Renal cortex interstitium (tissue), 15 donors: ENCODE data around the gene SLC25A18. TPM values are rescaled to one million over a fixed set of nuclear protein-coding genes. Genes with fewer than 3 reads are reported as not detected.
"Not testable (repeated sequence)": the region's sequence is repeated elsewhere in the genome, so short reads cannot be mapped to it uniquely, and the experiment has no call there.

ENCODE experiments used
- DNase-seq, 11 donors: peaks; one replicate each; pipeline ENCODE4 v3.0.0-alpha.2; 2013; ENCODE audit warnings: low read depth in 9 of 11, low spot score in 4 of 11; ENCODE audit errors: extremely low read depth in 1 of 11
- long read RNA-seq, 16 experiments: transcript quantifications; one replicate each; lab custom pipeline, GENCODE V29; 2026
- polyA plus RNA-seq, 3 donors: library from polyadenylated mRNA; unstranded; fragments of 120-200 nt; gene quantifications; one replicate each; pipeline ENCODE4 v1.2.1, GENCODE V29; 2013; ENCODE audit not compliant: insufficient read length in 3 of 3

SLC25A18 gene
- polyA plus RNA-seq: 1 to 10 TPM; 1.5 to 1.9 (median 1.6) TPM
- long read RNA-seq, donor 1: 0 reads
- long read RNA-seq, donor 2, partial matches to known transcripts: 70 of 70 reads
- long read RNA-seq, donor 2, other reads (novel, unspliced or antisense): 0 of 70 reads
- long read RNA-seq, donor 3: 0 reads
- long read RNA-seq, donor 4, partial matches to known transcripts: 109 of 109 reads
- long read RNA-seq, donor 4, other reads (novel, unspliced or antisense): 0 of 109 reads
- long read RNA-seq, donor 5, partial matches to known transcripts: 72 of 258 reads
- long read RNA-seq, donor 5, other reads (novel, unspliced or antisense): 186 of 258 reads
- long read RNA-seq, donor 6, partial matches to known transcripts: 109 of 109 reads
- long read RNA-seq, donor 6, other reads (novel, unspliced or antisense): 0 of 109 reads
- long read RNA-seq, donor 7: 0 reads
- long read RNA-seq, donor 8, partial matches to known transcripts: 120 of 244 reads
- long read RNA-seq, donor 8, other reads (novel, unspliced or antisense): 124 of 244 reads
- long read RNA-seq, donor 9: 0 reads
- long read RNA-seq, donor 10: 0 reads
- long read RNA-seq, donor 11: 0 reads
- long read RNA-seq, donor 12: 0 reads
- long read RNA-seq, donor 13: 0 reads
- long read RNA-seq, donor 14, partial matches to known transcripts: 88 of 88 reads
- long read RNA-seq, donor 14, other reads (novel, unspliced or antisense): 0 of 88 reads
- long read RNA-seq, donor 15: 0 reads
- long read RNA-seq, donor 16, partial matches to known transcripts: 320 of 329 reads
- long read RNA-seq, donor 16, other reads (novel, unspliced or antisense): 9 of 329 reads

GRCh38 chr22:17562906-17563870 lies at the start of gene SLC25A18:
SLC25A18 (plus strand) TSS chr22:17563498; CDS start chr22:17579945, 16,447 bp downstream.
- peak in 2 of 11 donors; percentile 31 to 46 for DNase-seq

- no peak for DNase-seq
These were observed 49.7 kb upstream of the SLC25A18 start for GRCh38 chr22:17513612-17514011.

- no peak for DNase-seq
These were observed 49.2 kb upstream of the SLC25A18 start for GRCh38 chr22:17514084-17514483.

DNA sequence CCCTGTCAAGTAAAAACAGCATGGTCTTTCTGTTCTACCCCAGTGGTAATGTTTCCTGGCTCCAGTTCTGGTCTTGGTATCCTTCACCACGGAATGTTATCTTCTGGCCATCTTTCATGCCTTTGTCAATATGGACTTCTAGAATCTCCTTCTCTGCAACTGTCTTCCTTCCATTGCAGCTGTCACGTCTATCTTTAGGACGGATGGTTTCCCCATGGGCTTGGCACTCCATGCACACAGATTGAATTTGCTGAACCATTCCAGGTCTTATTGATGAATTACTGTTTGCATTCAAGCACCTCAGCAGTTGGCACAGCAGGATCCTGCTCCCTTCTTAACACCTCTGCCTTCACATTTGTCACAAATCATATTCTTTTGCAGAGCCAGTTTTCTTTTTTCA lies 44.9 kb upstream of the SLC25A18 start:
- no peak for DNase-seq

GRCh38 chr22:17521971-17522370 lies 41.3 kb upstream of the SLC25A18 start:
- DNase-seq: not testable (repeated sequence)

GRCh38 chr22:17523925-17524324 lies 39.4 kb upstream of the SLC25A18 start:
- DNase-seq: no peak

- no peak for DNase-seq
These were observed 27.0 kb upstream of the SLC25A18 start for GRCh38 chr22:17536269-17536668.

- DNase-seq: no peak
These were observed 26.1 kb upstream of the SLC25A18 start for GRCh38 chr22:17537155-17537554.

DNA sequence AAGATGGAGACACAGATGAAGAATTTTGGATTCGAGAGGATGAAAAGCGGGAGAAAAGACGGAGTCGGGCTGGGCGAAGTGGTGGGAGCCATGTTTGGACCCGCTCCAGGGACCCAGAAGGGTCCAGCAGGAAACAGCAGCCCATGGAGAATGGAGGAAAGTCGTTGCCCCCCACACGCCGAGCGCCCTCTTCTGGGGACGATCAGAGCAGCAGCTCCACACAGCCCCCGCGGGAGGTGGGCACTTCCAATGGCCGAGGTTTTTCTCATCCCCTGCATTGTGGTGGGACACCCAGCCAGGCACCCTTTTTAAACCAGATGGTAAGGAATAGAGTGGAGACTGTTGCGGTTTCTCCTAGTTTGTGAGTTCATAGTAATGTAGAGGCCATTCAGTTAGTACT lies 22.8 kb upstream of the SLC25A18 start:
- DNase-seq: no peak

DNA sequence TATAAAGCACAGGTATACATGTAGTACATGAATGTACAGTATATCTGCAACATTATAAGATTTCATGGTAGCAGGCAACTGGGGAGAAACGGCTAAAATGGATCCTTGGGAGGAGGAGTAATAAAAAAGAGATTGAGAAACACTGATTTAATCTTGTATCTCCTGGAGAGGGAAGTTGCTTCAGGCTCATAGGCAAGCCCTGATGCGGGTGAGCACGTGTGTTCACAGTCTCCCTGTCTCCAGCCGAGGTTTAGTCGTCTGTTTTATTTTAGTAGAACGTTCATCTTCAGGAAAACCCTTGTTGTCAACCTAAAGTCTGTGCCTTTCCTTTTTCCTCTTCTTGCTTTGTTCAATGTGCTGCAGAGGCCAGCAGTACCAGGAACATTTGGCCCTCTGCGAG lies 21.8 kb upstream of the SLC25A18 start:
- DNase-seq: no peak

GRCh38 chr22:17542452-17542851 lies 20.8 kb upstream of the SLC25A18 start:
- DNase-seq: no peak

DNA sequence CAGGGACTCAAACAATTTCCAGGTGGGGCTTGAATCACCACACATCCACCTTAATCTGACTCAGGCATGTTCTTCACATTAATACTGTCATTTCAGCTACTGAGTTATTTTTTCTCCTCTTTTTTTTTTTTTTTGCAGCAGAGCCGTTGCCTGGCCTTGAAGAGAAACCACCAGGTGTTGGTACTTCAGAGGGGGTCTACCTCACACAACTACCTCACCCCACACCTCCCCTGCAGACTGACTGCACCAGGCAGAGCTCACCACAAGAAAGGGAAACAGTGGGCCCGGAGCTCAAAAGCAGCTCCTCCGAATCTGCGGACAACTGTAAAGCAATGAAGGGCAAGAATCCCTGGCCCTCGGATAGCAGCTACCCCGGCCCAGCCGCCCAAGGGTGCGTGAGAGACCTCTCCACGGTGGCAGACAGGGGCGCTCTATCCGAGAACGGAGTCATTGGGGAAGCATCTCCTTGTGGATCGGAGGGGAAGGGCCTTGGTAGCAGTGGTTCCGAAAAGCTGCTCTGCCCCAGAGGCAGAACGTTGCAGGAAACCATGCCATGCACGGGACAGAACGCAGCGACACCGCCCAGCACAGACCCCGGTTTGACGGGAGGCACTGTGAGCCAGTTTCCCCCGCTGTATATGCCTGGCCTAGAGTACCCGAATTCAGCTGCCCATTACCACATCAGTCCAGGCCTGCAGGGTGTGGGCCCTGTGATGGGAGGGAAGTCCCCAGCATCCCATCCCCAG lies 15.1 kb upstream of the SLC25A18 start:
- no peak for DNase-seq

DNA sequence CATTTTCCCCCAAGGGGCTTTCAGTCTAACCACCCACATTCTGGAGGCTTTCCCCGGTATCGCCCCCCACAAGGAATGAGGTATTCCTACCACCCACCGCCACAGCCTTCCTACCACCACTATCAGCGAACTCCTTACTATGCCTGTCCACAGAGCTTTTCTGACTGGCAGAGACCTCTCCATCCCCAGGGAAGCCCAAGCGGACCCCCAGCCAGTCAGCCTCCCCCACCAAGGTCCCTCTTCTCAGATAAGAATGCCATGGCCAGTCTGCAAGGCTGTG lies 14.6 kb upstream of the SLC25A18 start:
- no peak for DNase-seq

- DNase-seq: no peak
These were observed 14.1 kb upstream of the SLC25A18 start for GRCh38 chr22:17549183-17549582.

DNA sequence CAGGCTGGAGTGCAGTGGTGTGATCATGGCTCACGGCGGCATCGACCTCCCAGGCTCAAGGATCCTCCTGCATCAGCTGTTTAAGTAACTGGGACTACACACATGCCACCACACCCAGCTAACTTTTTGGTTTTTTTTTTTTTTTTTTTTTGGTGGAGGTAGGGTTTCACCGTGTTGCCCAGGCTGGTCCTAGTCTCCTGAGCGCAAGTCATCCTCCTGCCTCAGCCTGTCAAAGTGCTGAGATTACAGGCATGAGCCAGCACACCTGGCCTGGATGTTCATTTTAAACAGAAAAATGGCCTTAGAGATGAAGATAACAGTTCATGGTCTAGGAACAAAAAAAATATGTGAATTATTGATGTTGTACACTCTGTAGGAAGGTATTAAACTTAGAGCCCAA lies 13.6 kb upstream of the SLC25A18 start:
- no peak for DNase-seq

DNA sequence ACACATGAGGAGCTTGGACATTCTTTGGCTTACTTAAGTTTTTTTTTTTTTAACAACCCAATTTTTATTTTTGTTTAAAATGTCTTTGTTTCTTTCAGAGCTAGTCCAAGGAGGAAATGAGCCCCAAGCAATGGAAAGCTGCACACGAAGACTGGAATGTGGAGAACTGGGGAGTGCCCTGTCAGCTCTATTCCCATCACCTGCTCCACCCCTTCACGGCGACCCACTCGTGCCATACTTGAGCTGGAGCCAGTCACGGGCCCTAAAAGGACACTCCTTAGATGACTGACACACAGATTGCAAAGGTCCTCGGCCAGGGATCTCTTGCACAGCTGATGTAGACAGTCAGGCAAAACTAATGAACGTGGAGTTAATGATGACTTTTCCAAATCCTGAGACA lies 10.6 kb upstream of the SLC25A18 start:
- no peak for DNase-seq

DNA sequence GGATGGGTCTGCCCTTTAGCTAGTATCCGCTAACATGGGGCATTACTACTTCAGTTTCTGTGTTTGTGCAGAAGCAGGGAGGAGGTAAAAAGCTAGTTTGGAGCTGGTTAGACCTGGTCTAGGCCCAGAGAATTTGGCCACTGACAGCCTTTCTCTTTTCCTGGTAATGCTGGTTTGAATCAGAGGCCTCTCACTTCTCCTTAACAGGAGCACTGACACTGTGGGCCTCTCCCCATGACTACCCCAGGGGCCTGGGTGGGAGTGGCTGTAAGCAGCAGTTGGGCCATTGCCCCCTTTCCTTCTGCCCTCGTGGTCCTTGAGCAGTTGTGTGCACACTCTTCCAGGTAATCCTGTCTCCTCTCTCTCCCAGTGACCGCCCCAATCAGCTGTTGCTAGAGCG lies 8.5 kb upstream of the SLC25A18 start:
- DNase-seq: no peak

DNA sequence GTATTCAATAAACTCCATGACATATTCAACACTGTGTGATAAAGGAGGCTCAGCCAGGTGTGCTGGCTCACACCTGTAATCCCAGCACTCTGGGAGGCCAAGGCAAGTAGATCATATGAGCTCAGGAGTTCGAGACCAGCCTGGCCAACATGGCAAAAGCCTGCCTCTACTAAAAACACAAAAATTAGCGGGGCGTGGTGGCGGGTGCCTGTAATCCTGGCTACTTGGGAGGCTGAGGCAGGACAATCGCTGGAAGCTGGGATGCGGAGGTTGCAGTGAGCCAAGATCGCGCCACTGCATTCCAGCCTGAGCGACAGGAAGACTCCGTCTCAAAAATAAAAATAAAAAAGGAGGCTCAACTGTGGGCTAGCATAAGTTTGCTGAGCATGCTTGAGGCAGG lies 4.1 kb upstream of the SLC25A18 start:
- DNase-seq: no peak

GRCh38 chr22:17563936-17564391 lies 666 bp downstream of the SLC25A18 start:
- no peak for DNase-seq
